Measurements from ENCODE around the gene MEPE.

Gene MEPE

DNA sequence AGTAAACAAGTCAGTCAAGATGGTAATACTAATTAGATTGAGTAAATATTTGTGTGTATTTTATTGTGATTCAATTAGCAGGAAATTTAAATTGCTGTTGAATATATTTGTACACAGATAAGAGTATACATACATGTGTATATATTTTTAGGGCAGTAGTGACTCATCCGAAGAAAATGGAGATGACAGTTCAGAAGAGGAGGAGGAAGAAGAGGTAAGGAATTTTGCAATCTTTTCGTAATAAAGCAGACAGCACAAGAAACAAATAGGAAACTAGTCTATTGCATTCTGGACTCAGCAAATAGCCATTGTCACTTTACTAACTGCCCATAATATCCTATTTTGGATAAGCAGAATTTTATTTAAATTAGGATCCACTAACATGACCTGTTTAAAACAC lies 26.8 kb upstream of the MEPE start:
- no peak overlapping the region for H3K27ac ChIP-seq
- TF ChIP-seq, protein P1, sequence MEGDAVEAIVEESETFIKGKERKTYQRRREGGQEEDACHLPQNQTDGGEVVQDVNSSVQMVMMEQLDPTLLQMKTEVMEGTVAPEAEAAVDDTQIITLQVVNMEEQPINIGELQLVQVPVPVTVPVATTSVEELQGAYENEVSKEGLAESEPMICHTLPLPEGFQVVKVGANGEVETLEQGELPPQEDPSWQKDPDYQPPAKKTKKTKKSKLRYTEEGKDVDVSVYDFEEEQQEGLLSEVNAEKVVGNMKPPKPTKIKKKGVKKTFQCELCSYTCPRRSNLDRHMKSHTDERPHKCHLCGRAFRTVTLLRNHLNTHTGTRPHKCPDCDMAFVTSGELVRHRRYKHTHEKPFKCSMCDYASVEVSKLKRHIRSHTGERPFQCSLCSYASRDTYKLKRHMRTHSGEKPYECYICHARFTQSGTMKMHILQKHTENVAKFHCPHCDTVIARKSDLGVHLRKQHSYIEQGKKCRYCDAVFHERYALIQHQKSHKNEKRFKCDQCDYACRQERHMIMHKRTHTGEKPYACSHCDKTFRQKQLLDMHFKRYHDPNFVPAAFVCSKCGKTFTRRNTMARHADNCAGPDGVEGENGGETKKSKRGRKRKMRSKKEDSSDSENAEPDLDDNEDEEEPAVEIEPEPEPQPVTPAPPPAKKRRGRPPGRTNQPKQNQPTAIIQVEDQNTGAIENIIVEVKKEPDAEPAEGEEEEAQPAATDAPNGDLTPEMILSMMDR (conservative IDR thresholded peaks at IDR 0.05): no peak

DNA sequence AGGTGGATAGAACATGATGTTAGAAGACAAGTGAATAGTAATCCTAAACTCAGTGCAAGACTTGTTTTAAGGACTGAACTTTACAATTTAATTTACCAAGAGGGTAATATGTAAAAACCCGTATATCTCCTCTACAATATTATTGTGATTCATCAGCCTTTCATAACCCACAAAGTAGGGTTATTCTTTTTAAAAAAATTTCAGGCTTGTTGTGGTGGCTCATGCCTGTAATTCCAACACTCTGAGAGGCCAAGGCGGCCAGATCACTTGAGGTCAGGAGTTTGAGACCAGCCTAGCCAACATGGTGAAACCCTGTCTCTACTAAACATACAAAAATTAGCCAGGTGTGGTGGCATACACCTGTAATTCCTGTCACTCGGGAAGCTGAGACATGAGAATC lies 26.2 kb upstream of the MEPE start:
- TF ChIP-seq, protein P1 (conservative IDR thresholded peaks at IDR 0.05): no peak
- H3K27ac ChIP-seq: no peak overlapping the region

DNA sequence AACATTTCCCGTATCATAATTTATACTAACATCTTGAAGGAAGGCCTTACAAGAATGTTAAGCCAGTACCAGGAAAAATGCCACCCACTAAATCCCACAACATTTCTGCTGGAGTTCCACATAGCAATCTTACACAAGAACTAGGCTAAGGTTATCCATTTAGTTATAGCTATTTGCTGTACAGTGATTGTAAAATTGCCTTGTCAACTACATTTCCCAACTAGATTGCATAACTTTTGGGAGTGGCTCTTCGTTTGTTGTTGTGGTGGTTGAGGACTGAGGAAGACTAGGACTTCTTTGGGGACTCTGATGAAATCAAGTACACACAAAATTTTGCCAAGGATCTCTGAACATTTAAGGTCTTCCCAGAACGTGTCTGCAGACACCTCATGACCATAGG lies 25.4 kb upstream of the MEPE start:
- H3K27ac ChIP-seq: no peak overlapping the region
- TF ChIP-seq, protein P1 (conservative IDR thresholded peaks at IDR 0.05): no peak

DNA sequence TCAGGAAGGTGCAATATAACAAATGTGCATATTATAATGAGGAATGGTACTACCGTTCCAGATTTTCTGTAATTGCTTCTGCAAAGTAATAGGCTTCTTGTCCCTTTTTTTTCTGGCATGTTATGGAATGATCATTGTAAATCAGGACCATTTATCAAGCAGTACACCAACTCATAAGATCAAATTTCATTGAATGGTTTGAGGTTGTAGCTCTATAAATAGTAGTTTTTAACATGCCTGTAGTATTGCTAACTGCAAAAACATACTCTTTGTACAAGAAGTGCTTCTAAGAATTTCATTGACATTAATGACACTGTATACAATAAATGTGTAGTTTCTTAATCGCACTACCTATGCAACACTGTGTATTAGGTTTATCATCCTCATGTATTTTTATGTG lies 20.8 kb upstream of the MEPE start:
- TF ChIP-seq, protein P1 (conservative IDR thresholded peaks at IDR 0.05): no peak
- no peak overlapping the region for H3K27ac ChIP-seq

DNA sequence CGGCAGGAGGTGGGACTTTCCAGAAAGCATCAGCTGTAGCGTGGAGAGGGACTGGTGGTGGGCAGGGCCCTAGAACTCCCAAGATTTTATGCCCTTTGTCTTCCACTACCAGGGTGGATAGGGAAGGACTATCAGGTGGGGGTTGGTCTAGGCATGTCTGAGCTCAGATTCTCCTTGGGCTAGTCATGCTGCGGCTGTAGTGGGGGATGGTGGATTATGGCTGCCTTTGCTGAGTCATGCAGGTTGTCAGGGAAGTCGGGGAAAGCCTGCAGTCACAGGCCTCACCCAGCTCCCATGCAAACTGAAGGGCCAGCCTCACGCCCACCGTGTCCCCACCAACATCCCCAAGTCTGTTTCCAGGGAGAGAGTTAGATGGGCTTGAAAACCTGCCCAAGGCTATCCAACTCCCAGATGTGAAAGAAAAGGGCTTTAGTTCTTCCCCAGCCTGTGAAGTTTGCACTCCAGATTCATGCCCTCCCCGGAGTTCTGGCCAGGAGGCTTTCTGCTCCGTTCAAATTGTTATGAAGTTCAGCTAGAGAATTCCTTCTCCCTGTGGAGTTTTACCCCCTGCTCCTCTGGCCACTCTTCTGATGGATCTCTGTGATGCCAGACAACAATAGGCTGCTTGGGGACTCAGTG lies 13.4 kb upstream of the MEPE start:
- TF ChIP-seq, protein P1 (conservative IDR thresholded peaks at IDR 0.05): no peak
- no peak overlapping the region for H3K27ac ChIP-seq

DNA sequence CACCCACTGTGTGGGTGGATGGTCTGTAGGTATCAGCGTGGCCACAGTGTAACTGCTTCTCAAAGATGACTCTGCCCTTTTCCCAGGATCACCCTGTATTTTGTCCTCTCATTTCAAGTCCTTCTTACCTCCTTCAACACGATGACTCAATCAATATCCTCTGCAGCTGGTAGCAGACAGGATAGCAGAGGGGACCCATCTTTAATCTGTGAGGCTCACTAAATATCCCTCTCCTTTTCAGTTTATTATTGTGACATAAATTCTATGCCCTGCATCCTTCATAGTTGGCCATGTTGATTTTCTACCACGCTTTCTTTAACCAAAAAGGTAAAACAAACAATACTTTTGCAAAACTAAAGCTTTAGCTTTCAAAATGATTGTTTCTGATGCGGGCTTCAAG lies 9.6 kb upstream of the MEPE start:
- TF ChIP-seq, protein P1 (conservative IDR thresholded peaks at IDR 0.05): no peak
- H3K27ac ChIP-seq: no peak overlapping the region

DNA sequence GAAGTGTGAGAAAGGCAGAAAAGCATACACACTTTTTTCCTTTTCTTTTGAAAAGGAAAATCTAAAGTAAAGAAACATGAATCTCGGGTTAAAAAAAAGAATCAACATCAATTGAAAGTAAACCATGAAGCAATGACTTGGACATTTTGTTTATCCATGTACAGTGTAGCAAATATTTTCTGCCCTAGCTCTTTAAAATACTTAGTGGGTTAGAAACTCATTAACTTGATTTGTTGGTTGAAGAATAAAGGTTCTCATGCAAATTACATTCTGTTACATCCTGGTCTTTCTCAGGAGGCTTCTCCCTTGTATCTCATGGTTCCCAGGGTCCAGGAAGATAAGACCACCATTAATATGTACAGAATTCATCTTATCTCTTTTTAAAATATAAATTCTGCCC lies 9.0 kb upstream of the MEPE start:
- no peak overlapping the region for H3K27ac ChIP-seq
- TF ChIP-seq, protein P1 (conservative IDR thresholded peaks at IDR 0.05): no peak

Measured in VCaP (cell line).